GM12874 (cell line): Measurements from ENCODE around the gene NTSR2.

ENCODE experiments used
- CTCF ChIP-seq: IDR thresholded peaks from 2 replicates; pipeline ENCODE4 v1.5.1; 2011; ENCODE audit warnings: low read depth, mild to moderate bottlenecking, control low read depth, low read length, moderate library complexity; ENCODE audit not compliant: insufficient read depth

Gene NTSR2

GRCh38 chr2:11681722-11682589, 12.0 kb upstream of the NTSR2 start:
- TF ChIP-seq CTCF = peak; percentile 91

- TF ChIP-seq CTCF = no peak
These were observed 11.1 kb upstream of the NTSR2 start for GRCh38 chr2:11680901-11681721.

GRCh38 chr2:11680182-11680900, 10.3 kb upstream of the NTSR2 start:
- TF ChIP-seq CTCF = no peak

- no peak for TF ChIP-seq CTCF
These were observed 9.6 kb upstream of the NTSR2 start for GRCh38 chr2:11679486-11680181.

- TF ChIP-seq CTCF = no peak
These were observed 9.0 kb upstream of the NTSR2 start for GRCh38 chr2:11679016-11679415.

- no peak for TF ChIP-seq CTCF
These were observed 8.4 kb upstream of the NTSR2 start for GRCh38 chr2:11678306-11678960.
